DMS 273 (cell line): ENCODE measurements around the gene EPN3.
A peak's percentile ranks its signal among the peaks of the same experiment; 100 is the strongest.

Experiments
- DNase-seq: peaks from one replicate; lab custom pipeline; 2025; ENCODE audit not compliant: unreplicated experiment; lab: John Stamatoyannopoulos, UW

Gene EPN3

DNA sequence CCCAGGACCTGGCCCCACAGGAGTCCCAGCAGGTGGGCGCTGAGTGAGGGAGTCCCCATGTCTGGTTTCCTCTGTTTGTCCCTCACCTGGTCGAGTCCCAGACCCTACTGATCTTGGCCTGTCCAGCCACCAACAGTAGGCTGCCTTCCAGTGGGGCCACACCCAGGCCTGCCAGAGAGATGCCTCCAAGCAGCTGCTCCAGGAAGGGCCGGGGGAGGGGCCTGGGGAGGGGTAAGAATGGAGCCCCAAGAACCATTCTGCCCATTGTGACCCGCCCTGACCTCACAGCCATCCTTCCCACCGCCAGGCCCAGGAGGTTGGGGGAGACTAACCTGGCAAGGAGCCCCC is 15.2 kb downstream of the EPN3 start:
- peak; percentile 41 for DNase-seq

DNA sequence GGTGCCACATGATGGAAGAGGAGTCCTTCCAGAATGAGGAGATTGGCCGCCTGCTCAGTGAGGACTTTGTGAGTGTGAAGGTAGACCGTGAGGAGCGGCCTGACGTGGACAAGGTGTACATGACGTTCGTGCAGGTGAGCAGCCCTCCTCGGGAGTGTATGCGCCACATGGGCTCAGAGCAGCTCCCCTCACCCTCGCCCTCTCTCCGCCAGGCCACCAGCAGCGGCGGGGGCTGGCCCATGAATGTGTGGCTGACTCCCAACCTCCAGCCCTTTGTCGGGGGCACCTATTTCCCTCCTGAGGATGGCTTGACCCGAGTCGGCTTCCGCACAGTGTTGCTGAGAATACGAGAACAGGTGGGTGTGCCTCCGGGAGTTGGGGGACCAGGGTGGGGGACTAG is 16.3 kb downstream of the EPN3 start:
- no peak for DNase-seq

DNA sequence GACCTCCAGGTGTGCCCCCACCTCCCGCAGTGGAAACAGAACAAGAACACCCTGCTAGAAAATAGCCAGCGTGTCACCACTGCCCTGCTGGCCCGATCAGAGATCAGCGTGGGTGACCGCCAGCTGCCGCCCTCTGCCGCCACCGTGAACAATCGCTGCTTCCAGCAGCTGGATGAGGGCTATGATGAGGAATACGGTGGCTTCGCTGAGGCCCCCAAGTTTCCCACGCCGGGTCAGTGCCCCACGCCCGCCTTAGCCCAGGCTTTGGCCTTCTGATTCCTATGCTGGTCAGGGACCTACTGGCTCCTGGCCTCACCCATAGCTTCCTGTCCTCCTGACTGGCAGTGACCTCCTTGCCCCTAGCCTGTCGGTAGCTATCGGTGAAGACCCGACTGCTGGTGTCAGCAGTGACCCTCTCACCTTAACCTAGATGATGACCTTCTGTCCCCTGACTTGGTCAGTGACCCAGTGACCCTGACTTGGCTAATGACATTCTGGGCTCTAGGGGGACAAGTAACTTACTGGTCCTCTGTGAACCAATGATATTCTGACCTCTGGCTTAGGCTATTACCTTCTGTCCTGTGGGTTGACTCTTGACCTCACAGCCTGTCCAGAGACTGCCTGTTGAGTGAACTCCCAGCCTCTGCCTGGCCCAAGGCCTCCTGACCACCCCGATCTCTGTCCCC is 16.9 kb downstream of the EPN3 start:
- no peak for DNase-seq

DNA sequence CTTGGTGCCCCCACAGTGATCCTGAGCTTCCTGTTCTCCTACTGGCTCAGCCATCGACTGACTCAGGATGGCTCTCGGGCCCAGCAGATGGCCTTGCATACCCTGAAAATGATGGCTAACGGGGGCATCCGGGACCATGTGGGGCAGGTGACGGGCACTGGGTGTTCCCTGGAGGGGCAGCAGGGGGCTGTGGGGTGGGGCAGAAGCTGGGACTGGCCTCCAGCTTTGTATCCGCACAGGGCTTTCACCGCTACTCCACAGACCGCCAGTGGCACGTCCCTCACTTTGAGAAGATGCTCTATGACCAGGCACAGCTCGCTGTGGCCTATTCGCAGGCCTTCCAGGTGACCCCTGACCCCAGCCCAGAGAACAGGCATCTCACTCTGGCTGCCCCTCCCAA is 17.4 kb downstream of the EPN3 start:
- DNase-seq = no peak

DNA sequence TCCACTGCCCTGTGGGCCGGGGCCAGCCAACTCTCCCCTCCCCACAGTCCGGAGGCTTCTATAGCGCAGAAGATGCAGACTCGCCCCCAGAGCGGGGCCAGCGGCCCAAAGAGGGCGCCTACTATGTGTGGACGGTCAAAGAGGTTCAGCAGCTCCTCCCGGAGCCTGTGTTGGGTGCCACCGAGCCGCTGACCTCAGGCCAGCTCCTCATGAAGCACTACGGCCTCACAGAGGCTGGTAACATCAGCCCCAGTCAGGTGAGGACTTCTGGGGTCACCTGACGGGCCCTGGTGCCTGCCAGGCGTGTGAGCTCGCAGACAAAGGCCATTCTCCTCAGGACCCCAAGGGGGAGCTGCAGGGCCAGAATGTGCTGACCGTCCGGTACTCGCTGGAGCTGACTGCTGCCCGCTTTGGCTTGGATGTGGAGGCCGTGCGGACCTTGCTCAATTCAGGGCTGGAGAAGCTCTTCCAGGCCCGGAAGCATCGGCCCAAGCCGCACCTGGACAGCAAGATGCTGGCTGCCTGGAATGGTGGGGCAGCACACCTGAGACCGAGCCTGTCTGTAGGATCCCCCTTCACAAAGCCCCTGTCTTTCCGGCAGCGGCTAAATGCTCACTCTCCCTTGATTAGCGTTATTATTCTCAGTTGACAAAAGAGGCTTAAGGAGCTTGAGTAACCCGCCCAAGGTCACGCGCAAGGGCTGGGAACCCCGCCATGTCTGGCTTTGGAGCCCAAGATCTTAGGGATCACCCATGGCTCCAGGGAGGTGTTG is 18.3 kb downstream of the EPN3 start:
- DNase-seq = peak; percentile 84

DNA sequence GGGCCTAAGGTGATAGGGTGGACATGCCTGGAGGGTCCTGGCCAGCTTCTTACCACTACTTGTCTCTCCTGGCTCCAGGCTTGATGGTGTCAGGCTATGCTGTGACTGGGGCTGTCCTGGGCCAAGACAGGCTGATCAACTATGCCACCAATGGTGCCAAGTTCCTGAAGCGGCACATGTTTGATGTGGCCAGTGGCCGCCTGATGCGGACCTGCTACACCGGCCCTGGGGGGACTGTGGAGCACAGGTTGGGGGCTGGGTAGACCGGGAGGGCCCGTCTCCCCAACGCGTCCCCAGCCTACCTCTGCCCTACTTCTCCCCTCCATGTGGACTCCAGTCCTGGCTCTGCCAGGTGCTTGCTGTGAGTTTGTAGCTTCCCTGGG is 18.9 kb downstream of the EPN3 start:
- DNase-seq = no peak

DNA sequence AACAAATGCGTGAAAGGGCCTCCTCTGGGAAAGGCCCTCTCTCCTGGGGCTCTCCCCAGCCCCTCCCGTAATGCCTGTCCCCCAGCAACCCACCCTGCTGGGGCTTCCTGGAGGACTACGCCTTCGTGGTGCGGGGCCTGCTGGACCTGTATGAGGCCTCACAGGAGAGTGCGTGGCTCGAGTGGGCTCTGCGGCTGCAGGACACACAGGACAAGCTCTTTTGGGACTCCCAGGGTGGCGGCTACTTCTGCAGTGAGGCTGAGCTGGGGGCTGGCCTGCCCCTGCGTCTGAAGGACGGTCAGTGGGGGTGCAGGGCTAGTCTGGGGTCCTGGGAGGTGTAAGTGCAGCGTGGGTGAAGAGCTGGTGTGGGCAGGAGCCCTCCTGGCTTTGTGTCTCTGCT is 19.3 kb downstream of the EPN3 start:
- DNase-seq = no peak

DNA sequence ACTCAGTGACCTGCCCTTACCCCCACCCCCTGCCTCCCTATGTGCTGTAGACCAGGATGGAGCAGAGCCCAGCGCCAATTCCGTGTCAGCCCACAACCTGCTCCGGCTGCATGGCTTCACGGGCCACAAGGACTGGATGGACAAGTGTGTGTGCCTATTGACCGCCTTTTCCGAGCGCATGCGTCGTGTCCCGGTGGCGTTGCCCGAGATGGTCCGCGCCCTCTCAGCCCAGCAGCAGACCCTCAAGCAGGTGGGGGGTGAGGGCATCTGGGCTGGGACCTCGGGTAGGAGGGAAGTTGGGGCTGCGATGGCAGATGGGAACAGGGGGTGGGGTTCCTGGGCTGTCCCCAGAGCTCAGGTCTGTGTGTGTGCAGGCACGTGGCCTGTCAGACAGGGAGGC is 21.7 kb downstream of the EPN3 start:
- DNase-seq = no peak

DNA sequence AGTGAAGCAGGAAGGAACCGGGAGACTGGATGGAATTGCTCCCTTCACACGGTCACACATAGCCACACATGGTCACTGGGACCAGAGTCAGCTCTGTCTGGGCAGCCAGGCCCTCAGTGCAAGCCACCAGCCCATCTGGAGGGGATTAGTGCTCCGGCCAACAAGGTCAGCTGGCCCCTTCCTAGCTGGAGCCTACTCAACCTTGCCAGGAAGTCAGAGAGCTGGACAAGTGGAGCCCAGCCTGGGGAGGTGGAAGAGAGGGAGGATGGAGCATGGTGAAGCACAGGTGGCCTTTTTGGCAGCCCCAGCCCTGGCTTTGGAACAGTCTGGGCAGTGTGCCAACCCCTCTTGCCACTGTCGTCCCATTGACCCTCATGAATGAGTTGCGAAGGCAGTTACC is 24.3 kb downstream of the EPN3 start:
- DNase-seq = peak; percentile 87

DNA sequence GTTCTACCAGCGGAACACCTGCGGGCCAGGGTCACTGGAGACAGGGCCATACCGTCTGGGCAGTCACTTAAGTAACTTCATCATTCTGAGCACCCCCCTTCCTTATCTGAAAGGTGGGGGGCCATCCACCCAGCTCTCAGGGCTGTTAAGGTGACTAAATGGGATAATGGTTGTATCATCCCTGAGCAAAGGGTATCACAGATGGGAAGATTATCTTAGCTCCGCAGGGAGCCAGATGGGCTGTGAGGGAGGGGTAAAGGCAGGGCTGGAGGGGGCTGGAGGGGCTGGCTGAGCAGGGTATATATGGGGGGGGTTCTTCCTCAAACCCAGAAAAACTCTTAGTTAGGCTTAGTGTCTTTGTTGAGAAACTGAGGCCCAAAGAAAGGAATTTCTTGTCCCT is 25.1 kb downstream of the EPN3 start:
- DNase-seq = peak; percentile 65

DNA sequence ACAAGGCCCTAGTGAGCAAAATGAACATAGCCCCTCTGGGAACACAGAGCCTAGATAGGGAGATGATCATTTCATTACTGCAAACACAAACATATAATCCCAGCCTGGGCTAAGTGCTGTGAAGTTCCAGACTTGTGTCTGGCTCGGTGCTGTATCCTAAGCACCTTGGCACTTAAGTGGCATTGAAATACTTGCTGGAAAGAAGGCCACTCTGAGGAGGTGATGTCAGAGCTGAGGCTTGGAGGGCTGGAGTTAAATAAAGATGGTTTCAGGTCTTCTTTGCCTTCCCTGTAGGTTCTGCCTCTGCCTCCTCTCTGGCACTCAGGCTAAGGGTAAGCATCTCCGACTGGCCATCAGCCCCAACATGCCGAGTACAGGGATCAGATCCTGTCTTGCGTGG is 25.6 kb downstream of the EPN3 start:
- peak; percentile 65 for DNase-seq

DNA sequence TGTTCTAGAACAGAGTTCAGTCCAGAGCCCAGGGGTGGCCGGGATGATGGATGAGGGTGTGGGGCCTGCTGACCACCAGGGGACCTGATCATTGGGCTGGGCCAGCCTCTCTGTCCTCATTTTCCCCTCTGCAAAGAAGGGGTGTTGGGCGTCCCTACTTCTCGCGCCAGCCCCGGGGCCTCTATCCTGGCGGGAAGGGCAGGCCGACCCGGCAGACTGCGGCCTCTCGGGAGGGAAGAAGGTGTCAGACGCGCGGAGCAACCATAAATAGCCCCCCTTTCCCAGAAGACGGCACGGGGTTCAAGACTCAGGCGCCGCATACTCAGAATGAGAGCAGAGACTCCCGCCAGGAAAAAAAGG is 26.0 kb downstream of the EPN3 start:
- no peak for DNase-seq

DNA sequence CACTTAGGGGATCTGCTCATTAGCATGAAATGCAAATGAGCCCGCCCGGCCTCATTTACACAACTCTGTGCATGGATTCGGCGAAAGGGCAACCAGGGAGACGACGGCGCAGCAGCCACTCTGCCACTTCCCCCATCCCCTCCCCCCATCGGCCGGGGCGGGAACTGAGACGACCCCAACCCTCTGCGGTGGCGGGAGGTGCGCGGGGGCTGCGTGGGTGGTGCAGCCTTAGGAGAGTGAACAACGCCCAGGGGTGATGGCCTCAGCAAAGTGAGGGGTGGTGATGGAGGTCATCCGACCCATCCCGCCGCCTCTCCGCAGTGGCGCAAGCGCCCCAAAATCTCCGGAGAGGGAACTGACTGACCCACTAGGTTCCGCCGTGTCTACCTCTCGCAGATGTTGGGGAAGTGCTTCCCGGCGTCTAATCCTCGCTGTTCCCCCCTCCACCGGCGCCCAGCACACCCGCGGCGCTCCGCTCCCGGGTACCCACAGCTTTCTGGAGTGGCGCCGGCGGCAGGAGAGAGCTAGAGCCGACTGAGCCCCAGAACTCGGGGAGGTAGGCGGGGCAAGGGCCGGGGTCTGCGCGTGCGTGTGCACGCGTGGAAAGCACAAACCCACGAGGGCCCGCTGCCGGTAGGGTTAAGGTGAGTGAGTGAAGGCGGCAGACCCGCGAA is 26.5 kb downstream of the EPN3 start:
- DNase-seq = peak; percentile 53

DNA sequence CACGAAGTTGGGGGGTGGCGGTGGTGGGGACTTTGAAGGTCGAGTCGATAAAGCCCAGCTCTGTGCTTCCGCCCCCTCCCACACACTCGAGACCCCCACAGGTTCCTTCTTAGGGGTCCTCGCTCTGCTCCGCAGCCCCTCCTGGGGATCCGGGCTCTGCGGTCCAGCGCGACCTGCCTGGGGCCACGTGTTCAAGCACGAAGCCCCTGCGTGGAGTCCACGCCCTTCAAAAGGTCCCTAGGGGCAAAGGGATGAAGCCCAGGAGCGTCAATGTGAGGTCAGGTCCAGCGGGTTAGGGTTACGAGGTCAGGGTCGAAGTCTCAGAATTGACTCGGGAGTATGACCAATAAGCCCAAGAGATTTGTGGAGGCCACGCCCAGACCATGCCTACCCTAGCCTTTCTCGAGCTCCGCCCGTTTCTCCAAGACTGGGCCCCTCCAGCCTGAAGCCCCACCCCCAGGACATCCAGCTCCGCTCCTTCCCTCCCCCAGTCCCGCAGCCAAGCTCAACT is 27.2 kb downstream of the EPN3 start:
- DNase-seq = peak; percentile 58

DNA sequence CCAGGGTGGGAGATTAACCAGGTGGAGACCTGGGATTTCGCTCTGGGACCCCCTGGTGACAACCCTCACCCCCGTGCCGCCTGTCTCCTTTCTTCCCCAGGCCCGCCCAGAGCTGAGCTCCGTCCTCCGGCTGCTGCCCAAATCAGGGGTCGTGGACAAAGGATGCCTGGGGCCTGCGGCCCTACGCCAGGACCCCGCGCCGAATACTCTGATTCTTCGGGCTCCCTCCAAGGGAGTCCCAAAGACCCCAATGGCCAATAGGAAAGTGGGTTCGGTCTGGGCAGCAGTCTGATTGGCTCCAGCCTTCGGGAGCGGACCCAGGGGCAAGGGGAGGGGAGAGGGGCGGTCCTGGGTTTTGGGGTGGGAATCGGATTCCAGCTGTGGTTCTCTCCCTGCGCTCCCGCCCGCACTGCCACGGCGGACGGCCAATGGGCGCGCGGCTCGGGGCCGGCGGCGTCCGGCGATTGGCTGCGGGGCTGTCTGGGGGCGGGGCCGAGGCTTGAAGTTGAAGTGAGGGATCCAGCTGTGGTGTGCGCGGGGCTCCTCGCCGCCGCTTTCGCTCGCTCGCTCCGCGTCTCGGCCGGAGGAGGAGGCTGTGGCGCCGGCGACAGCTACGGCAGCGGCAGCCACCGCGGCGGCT is 27.8 kb downstream of the EPN3 start, which contains the start of gene CACNA1G:
TSS of gene CACNA1G (plus strand) at position 531 of the 640 bp plus-strand sequence. CDS start 745 bp downstream, outside the sequence.
- peak; percentile 94 for DNase-seq

DNA sequence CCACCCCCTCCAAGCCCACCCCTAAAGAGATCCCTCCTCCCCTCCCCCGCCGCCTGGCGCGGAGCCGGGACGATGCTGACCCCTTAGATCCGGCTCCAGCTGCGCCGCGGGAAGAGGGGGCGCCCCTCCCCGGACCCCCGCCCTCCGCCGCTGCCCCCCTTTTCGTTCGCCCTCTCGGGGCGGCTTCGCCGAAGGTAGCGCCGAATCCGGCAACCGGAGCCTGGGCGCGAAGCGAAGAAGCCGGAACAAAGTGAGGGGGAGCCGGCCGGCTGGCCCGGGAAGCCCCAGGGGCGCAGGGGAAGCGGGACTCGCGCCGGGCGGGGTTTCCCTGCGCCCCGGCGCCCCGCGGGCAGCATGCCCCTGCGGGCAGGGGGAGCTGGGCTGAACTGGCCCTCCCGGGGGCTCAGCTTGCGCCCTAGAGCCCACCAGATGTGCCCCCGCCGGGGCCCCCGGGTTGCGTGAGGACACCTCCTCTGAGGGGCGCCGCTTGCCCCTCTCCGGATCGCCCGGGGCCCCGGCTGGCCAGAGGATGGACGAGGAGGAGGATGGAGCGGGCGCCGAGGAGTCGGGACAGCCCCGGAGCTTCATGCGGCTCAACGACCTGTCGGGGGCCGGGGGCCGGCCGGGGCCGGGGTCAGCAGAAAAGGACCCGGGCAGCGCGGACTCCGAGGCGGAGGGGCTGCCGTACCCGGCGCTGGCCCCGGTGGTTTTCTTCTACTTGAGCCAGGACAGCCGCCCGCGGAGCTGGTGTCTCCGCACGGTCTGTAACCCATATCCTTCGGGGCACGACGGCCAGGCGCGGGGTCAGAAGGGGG is 28.6 kb downstream of the EPN3 start:
- DNase-seq = peak; percentile 38

DNA sequence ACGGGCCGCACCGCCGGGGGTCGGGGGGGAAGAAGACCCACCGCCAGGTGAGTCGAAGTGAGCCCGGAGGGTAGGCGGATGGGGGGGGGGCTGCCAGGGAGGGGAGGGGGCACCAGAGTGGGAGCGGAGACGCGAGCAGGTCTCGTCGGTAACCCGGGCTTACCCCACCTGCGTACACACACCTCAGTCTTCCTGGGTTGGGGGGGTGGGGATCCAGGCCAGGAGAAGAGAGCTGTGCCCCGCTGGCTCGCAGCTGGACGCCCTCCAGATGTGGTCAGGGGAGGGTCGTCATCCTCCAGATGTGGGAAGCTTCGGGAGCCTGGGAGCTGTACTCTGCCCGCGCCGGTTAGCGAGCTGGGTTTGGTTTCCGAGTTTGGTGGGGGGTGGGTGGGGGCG is 29.2 kb downstream of the EPN3 start:
- DNase-seq = no peak

DNA sequence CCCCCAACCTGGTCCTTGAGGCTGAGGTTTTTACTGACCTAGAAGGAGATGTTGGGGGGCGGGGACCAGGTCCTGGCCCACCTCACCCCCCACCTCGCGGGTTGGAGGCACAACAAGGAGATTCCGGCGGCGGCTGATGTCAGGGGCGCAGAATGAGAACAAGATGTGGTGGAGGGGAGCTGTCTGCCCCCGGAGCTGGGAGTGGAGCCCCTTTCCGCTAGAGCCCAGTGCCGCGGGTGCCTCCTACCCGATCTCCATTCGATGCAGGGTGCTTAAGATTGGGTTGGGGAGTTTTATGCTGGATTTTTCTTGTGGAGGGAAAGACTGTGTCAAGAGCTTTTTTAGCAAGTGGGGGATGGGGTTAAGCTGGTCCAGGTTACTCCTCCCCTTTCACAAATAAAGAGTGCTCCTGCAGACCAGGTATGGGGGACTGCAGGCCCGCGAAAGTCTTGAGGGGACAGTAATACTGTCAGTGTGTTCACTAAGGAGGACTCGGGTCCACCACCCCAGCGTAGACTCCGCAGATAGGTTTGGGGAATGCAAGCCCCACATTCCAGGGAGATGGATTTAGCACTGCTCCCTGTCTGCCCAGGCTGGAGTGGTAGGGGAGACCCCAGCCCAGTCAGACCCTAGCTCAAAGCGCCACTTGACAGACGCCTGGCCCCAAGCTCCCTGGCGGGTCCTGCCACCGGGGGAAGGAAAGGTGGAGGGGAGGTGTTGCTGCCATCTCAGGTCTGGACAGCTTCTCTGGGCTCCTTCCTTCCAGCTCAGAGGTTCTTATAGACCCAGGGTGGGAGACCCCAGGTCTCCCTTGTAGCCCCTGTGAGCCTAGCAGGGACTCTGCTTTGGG is 29.9 kb downstream of the EPN3 start:
- DNase-seq = no peak

DNA sequence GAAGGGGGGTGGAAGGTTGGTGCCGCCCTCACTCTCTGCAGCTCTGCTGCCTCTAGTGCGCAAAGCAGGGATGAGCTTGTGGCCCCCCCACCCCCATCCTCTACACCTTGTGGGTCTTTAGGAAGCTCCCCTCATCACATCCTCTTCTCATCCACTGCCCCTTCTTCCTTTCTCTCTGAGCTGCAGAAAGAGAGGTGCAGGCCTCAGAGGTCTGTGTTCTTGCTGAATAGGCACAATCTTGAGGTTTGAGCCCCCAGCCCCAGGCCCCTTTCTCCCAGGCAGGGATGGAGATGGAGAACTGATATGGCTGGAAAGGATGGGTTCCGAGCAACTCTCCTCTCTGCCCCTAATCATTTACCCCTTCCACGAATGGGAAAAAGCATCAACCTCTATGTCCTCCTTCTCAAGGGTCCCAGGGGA is 30.6 kb downstream of the EPN3 start:
- peak; percentile 44 for DNase-seq

DNA sequence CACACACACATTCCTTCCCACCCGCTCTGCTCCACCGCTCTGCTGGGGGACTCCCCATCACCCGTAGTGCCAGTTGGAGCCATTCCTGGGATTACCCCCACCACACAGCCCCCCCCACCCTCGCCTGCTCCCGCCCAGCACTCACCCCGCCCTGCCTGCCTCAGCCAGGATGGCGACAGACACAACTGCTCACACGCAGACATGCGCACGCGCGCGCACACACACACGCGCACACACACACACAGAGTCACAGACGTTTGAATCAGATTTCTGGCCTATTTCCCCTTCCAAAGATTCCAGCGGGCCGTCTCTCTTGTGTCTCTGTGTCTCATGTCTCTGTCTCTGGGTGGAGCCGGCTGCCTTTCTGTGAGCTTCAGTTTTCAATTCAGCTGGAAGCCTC is 32.4 kb downstream of the EPN3 start:
- DNase-seq = peak; percentile 47
